OCI-LY3 (cell line): ENCODE data around the gene GTF2H3.

ENCODE experiments used
- H2AFZ ChIP-seq: fragments of 200-600, 300-600 bp; shearing (Covaris generic); 2 replicates; pipeline ENCODE4 v1.6.0; 2014; ENCODE audit warnings: antibody characterized with exemption, low read depth, low read length
- H3K27ac ChIP-seq: fragments of 200-600, 300-600 bp; sonication (generic); 2 replicates; pipeline ENCODE4 v1.5.1; 2014; ENCODE audit warnings: mild to moderate bottlenecking, low read length, moderate library complexity, mixed read lengths
- H3K27me3 ChIP-seq: fragments of 200-600, 300-600 bp; sonication (generic); 2 replicates; pipeline ENCODE4 v1.6.1; 2014; ENCODE audit warnings: low read depth, low read length, mixed read lengths
- H3K36me3 ChIP-seq: fragments of 200-600, 300-600 bp; sonication (generic); replicated peaks from 2 replicates; pipeline ENCODE3; 2014; ENCODE audit warnings: low read depth, low read length, mixed read lengths
- H3K4me1 ChIP-seq: fragments of 300-600, 200-600 bp; sonication (generic); 2 replicates; pipeline ENCODE4 v1.6.1; 2014; ENCODE audit warnings: low read length, mixed read lengths
- H3K4me2 ChIP-seq: fragments of 200-600, 300-600 bp; sonication (generic); 2 replicates; pipeline ENCODE4 v1.6.1; 2014; ENCODE audit warnings: low read length, mixed read lengths
- H3K4me3 ChIP-seq: fragments of 300-600, 200-600 bp; sonication (generic); 2 replicates; pipeline ENCODE4 v1.5.1; 2014; ENCODE audit warnings: antibody characterized with exemption, mild to moderate bottlenecking, low read length, moderate library complexity
- H3K79me2 ChIP-seq: fragments of 300-600, 200-600 bp; shearing (Covaris generic); 2 replicates; pipeline ENCODE4 v1.6.1; 2014; ENCODE audit warnings: mild to moderate bottlenecking, low read length, mixed read lengths
- H3K9ac ChIP-seq: fragments of 300-600, 200-600 bp; shearing (Covaris generic); 2 replicates; pipeline ENCODE4 v1.6.0; 2014; ENCODE audit warnings: mild to moderate bottlenecking, low read length, moderate library complexity
- H3K9me3 ChIP-seq: fragments of 200-600, 300-600 bp; shearing (Covaris generic); 2 replicates; pipeline ENCODE4 v1.6.1; 2014; ENCODE audit warnings: low read length, mixed read lengths; ENCODE audit not compliant: insufficient read depth
- H4K20me1 ChIP-seq: fragments of 200-600, 300-600 bp; sonication (generic); 2 replicates; pipeline ENCODE4 v1.6.1; 2016; ENCODE audit warnings: low read length, mixed read lengths; ENCODE audit not compliant: insufficient read depth
- EZH2phosphoT487 ChIP-seq: fragments of 200-600 bp; shearing (Covaris generic); IDR thresholded peaks from 2 replicates; pipeline ENCODE4 v1.6.1; 2018; ENCODE audit warnings: antibody characterized with exemption, mixed run types, low read depth
- TF ChIP-seq, protein P1 (sequence below): fragments of 200-600, 300-600 bp; sonication (generic); IDR thresholded peaks from 2 replicates; pipeline ENCODE4 v1.5.1; 2014; ENCODE audit warnings: antibody characterized with exemption, low read length, low read depth

GTF2H3 gene

DNA sequence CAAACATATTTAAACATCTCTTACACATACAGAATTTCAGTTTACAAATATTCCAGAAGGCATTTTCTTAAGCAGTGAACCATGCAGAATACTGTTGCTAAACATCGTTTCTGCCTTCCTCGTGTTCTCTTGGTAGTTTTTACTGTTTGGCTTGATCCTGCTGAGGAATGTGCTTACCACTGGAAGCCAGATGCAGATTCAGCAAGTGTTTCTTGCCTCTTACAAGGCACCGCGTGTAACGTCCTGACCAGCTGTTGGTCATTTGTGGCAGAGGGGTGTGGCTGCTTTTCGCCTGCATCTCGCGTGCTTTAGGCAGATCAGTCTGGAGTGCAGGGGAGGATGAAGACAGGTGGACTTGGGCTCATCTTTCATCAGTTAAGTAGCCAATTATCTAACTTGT, 12.5 kb upstream of the GTF2H3 start:
- peaks cover 61% of the 10 kb centered on the region for H3K36me3 ChIP-seq
- no peaks in the 10 kb centered on the region for H3K27me3 ChIP-seq
- H3K4me3 ChIP-seq = no peak overlapping the region
- H3K4me2 ChIP-seq = no peak overlapping the region
- no peak overlapping the region for H3K9ac ChIP-seq
- H3K4me1 ChIP-seq = no peaks in the 10 kb centered on the region
- H2AFZ ChIP-seq = no peak overlapping the region
- no peak overlapping the region for H3K27ac ChIP-seq
- H4K20me1 ChIP-seq = no peaks in the 10 kb centered on the region; the same call in 1 of the 2 replicates
- H3K9me3 ChIP-seq = no peaks in the 10 kb centered on the region
- no peaks in the 10 kb centered on the region for H3K79me2 ChIP-seq
- TF ChIP-seq, protein P1, sequence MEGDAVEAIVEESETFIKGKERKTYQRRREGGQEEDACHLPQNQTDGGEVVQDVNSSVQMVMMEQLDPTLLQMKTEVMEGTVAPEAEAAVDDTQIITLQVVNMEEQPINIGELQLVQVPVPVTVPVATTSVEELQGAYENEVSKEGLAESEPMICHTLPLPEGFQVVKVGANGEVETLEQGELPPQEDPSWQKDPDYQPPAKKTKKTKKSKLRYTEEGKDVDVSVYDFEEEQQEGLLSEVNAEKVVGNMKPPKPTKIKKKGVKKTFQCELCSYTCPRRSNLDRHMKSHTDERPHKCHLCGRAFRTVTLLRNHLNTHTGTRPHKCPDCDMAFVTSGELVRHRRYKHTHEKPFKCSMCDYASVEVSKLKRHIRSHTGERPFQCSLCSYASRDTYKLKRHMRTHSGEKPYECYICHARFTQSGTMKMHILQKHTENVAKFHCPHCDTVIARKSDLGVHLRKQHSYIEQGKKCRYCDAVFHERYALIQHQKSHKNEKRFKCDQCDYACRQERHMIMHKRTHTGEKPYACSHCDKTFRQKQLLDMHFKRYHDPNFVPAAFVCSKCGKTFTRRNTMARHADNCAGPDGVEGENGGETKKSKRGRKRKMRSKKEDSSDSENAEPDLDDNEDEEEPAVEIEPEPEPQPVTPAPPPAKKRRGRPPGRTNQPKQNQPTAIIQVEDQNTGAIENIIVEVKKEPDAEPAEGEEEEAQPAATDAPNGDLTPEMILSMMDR = no peak
- TF ChIP-seq EZH2phosphoT487 = no peak

DNA sequence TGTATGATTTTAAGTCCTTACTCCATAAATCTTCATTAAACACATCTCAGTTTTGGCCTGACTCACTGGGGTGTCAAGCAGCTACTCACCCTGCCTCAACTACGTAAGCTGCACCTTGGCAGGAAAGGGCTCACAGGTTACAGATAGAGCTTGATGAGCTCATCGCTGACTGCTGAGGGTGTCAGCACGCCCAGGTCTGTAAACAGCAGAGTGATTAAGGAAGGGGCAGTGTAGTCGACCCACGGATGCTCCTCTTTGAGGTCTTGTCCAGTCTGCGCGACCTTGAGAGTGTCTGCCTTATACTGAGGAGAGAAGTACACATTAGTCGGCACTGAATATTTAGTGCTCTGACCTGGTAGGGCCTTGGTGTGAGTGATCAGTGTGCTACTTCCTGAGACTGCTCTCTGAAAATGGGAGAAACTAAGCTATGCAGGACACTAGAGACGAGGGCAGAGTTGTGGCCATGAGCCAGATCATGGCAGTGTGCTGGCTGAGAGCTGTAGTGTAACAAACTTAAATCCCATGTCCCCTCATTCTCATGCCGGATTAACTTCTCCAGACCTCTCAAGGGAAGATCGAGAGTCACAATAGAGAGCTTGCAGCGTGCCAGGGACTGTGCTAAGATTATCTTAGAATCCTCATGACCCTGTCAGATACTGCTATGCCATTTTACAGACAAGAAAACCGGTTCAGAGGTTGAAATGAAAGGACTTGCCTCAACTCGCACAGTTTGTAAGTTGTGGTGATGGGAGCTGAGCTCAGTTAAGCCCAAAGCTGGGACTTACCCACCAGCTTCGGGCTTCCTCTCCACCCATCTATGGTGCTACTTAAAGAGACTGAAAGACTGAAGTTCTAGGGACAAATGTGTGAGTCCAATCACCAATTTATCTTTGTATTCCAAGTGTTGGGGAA, 11.8 kb upstream of the GTF2H3 start:
- no peaks in the 10 kb centered on the region for H3K27me3 ChIP-seq
- no peak overlapping the region for H3K4me2 ChIP-seq
- no peaks in the 10 kb centered on the region for H3K4me1 ChIP-seq
- H3K79me2 ChIP-seq = no peaks in the 10 kb centered on the region
- H3K36me3 ChIP-seq = peaks cover 61% of the 10 kb centered on the region
- no peaks in the 10 kb centered on the region; the same call in 1 of the 2 replicates for H4K20me1 ChIP-seq
- no peak overlapping the region for H3K9ac ChIP-seq
- TF ChIP-seq EZH2phosphoT487 = no peak
- TF ChIP-seq, protein P1 = no peak
- H3K9me3 ChIP-seq = no peaks in the 10 kb centered on the region
- H3K27ac ChIP-seq = no peak overlapping the region
- H3K4me3 ChIP-seq = no peak overlapping the region
- H2AFZ ChIP-seq = no peak overlapping the region

DNA sequence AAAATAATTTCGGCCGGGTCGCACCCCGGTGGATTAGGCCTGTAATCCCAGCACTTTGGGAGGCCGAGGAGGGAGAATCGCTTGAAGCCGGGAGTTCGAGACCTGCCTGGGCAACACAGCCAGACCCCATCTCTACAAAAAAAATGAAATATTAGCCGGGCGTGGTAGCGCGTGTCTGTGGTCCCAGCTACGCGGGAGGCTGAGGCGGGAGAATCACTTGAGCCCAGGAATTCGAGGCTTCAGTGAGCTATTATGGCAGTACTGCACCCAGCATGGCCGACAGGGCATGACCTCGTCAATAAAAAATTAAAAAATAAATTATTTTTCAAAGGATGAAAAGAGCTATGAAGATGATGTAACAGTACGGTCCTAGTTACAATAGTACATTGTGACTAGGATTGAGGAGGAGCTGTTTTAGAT, 523 bp downstream of the GTF2H3 start:
- no peaks in the 10 kb centered on the region for H4K20me1 ChIP-seq
- peak overlapping the region; percentile 86 for H3K4me3 ChIP-seq
- no peak overlapping the region for H2AFZ ChIP-seq
- peak overlapping the region; percentile 43 for H3K27ac ChIP-seq
- H3K9ac ChIP-seq = peak overlapping the region; percentile 84
- peaks cover 15% of the 10 kb centered on the region for H3K36me3 ChIP-seq
- peaks cover 56% of the 10 kb centered on the region for H3K79me2 ChIP-seq
- H3K4me2 ChIP-seq = peak overlapping the region; percentile 97
- no peak for TF ChIP-seq EZH2phosphoT487
- TF ChIP-seq, protein P1 = no peak
- peaks cover 10% of the 10 kb centered on the region for H3K4me1 ChIP-seq
- H3K27me3 ChIP-seq = no peaks in the 10 kb centered on the region
- no peaks in the 10 kb centered on the region for H3K9me3 ChIP-seq

DNA sequence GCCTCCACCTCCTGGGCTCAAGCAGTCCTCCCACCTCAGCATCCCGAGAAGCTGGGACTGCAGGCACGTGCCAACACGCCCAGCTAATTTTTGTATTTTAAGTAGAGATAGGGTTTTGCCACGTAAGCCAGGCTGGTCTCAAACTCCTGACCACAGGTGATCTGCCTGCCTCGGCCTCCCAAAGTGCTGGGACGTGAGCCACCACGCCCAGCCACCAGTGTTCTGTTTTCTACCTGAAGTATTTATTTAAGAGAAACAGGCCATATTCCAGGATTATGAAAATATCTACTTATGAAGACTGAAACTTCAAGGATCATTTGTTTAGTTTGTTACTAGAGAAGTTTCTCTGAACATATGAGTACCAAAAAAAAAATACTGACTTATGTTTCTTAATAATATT, 10.3 kb downstream of the GTF2H3 start:
- Histone ChIP-seq H3K4me3 (no peak overlapping the region), H2AFZ (no peak overlapping the region), H3K4me2 (no peak overlapping the region), H3K9ac (no peak overlapping the region), H3K36me3 (peaks cover 42% of the 10 kb centered on the region), H3K9me3 (no peaks in the 10 kb centered on the region), H3K27ac (no peak overlapping the region), H3K4me1 (no peaks in the 10 kb centered on the region), H3K27me3 (no peaks in the 10 kb centered on the region), H4K20me1 (no peaks in the 10 kb centered on the region), H3K79me2 (0 out of 2 replicates have a peak, but pooled peaks cover 4% of the 10 kb centered on the region)
- TF ChIP-seq, protein P1 = no peak
- no peak for TF ChIP-seq EZH2phosphoT487
